HG03064 (cell line): ENCODE data around the gene KCTD15.

Experiments
- ATAC-seq: cut with Tn5 transposase; IDR thresholded peaks from one replicate; pipeline ENCODE4 v1.9.1; 2021; ENCODE audit warnings: low read depth; ENCODE audit not compliant: unreplicated experiment

KCTD15 gene, protein sequence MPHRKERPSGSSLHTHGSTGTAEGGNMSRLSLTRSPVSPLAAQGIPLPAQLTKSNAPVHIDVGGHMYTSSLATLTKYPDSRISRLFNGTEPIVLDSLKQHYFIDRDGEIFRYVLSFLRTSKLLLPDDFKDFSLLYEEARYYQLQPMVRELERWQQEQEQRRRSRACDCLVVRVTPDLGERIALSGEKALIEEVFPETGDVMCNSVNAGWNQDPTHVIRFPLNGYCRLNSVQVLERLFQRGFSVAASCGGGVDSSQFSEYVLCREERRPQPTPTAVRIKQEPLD

GRCh38 chr19:33796164-33796875 lies at the start of gene KCTD15:
Gene KCTD15 (plus strand): TSS chr19:33796870. CDS start chr19:33800455, 3,585 bp downstream.
- ATAC-seq, result no peak

GRCh38 chr19:33747273-33747672 lies 49.4 kb upstream of the KCTD15 start:
- no peak for ATAC-seq

- ATAC-seq, result no peak
Observed at GRCh38 chr19:33748231-33748630, 48.4 kb upstream of the KCTD15 start.

- ATAC-seq, result no peak
Observed at GRCh38 chr19:33749016-33749415, 47.7 kb upstream of the KCTD15 start.

- ATAC-seq, result no peak
Observed at GRCh38 chr19:33749619-33750175, 47.0 kb upstream of the KCTD15 start.

DNA sequence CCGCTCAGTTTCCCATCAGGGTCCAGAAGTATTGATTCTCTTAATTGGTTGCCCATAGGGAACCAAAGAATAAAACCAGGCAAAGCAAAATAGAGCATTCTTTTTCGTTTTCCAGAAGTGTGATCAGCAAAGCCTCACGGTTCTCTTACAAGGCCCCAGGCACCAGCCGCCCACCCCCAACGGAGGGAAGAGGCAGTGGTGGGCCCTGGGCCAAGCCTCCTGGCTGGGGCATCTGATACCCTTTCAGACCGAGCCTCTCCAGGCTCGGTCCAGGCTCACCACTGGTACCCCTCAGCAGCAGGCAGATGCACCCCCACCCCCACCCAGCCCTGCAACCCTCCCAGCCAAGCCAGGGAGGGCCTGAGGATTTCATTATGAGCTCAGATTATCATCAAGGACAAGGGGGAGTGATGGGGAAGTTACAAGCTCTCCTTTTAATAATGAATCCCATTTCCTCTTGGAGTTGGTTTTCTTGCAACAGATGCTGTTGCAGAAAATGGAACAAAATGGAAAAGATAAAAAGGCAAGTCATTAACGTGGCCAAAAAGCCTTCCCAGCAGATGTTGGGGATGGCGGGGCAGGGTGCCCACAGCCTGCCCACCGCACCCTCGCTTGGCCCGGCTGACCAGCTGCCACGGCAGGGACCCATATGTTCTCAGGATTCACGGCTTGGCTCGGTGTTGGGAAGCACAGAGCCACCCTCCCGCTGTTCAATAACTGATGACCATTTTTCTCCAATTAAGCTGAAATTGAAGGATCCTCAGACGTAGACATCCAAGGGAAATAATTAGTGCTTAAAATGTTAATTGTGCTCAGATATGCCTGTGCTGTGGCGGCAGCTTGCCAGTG lies 45.9 kb upstream of the KCTD15 start:
- no peak for ATAC-seq

- no peak for ATAC-seq
Observed at GRCh38 chr19:33751436-33751770, 45.3 kb upstream of the KCTD15 start.

DNA sequence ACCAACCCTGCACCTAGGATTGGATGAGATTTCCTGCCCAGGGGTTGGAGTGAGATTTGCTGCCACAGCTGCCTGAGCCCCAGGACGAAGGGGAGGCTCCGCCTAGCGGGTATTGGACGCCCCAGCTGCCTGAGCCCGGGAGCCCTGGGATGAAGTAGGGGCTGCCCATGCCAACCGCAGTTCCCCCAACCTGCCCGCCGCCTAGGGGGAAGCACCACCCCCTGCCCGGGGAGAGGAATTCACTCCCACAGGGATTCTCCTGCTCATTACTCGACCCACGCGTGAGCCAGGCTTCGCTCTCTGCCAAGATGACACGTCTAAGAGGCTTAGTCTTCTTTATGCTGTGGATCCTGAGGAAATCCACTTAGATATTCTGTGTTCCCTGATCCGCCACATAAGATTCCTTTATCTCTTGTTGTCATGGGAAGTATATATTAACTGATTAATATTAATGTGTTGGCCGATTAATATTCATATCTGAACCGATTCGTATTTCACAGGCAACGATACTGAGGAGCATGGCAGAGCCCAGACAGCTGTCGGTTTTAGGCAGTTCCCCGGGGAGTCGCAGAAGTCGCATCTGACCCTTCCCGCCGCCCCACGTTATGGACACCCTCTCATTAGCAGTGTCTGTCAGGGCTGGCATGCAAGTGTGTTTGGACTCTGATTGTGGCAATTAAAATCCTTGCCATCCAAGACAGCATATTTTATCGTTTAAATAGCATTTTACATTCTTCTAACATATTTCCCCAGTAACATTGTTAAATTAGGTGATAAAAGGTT lies 44.5 kb upstream of the KCTD15 start:
- no peak for ATAC-seq

DNA sequence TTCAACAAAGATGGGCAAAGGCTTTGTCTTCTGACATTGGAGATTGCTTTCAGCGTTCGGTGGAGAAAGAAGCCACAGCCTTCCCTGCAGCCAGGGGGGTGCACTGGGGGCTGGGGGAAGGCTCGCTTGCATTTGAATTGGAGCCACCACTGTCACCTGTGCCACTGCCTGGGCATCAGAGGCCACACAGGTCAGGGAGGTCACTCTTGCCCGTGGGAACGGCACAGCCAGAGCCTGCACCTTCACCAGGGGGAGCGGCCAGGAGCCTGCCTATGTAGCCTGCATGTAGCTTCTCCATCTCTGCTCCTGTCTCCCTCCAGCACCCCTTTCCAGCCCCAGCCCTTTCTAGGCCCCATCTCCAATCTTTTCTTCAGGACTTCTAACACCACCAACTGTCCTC lies 43.7 kb upstream of the KCTD15 start:
- no peak for ATAC-seq

GRCh38 chr19:33754361-33754760 lies 42.3 kb upstream of the KCTD15 start:
- no peak for ATAC-seq

- no peak for ATAC-seq
Observed at GRCh38 chr19:33755099-33756035, 41.3 kb upstream of the KCTD15 start.

GRCh38 chr19:33756177-33756576 lies 40.5 kb upstream of the KCTD15 start:
- ATAC-seq, result no peak

GRCh38 chr19:33758541-33759013 lies 38.1 kb upstream of the KCTD15 start:
- no peak for ATAC-seq

GRCh38 chr19:33759356-33759755 lies 37.3 kb upstream of the KCTD15 start:
- ATAC-seq, result no peak

DNA sequence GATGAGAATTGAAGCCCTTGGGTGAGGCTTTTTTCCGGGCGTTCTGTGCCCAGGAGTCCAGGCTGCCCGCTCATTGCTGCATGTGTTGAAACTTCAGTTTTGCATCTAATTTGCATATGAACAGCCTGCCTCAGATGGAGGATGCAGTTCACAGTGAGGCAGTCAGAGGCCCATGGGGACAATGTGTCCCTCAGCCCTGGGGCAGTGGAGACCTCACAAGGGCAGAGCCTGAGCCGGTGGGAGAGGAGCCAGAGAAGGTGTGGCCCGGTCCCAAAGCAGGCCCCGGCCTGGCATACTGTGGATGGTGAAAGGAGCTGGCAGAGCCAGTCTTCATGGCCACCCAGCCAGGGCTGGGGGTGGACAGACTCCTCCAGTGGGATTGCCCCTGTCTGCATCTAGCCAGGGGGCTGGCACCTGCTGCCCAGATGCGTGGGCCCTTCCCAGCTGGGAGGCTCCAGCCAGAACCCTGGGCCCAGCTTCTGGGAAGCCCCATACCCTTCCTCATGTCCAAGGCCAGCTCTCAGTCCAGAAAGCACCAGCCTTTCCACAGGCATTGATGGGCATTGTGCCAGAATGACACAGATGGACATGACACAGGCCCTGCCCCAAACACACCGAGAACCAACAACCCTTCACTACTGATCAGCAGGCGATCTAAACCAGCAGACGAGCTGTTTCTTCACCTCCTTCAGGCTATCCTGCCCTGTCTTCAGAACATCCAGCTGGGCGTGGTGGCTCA lies 32.9 kb upstream of the KCTD15 start:
- ATAC-seq, result no peak

- ATAC-seq, result no peak
Observed at GRCh38 chr19:33766623-33767022, 30.0 kb upstream of the KCTD15 start.

GRCh38 chr19:33767898-33768413 lies 28.7 kb upstream of the KCTD15 start:
- no peak for ATAC-seq

DNA sequence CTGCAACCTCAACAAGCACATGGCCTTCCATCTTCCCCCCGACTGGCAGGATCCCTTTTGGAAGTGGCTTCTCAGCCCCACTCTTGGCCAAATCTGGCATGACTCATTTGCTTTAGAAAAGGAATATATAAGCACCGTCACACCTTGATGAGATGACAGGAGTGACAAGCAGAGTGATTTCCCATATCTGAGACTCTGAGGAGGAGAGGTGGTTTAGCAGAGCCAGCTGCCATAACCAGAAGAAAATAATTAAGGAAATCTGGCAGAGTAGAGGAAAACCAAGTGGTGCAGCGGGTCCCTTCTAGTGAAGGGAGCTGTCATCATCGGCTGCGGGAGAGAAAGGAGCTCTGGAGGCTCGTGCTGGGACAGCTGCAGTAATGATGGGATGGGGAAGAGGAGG lies 27.5 kb upstream of the KCTD15 start:
- ATAC-seq, result no peak
